Activated naive CD4-positive, alpha-beta T cell treated with anti-CD3 and anti-CD28 coated beads, Interleukin-2, amount 50 U/mL, for 24 hours (primary cell): ENCODE data around the gene PARVG.

Experiments used
- H3K27ac Mint-ChIP-seq: one replicate; pipeline ENCODE4 v1.8.0; 2021; ENCODE audit warnings: mild to moderate bottlenecking, mixed read lengths
- H3K27me3 Mint-ChIP-seq: one replicate; pipeline ENCODE4 v1.8.0; 2021; ENCODE audit warnings: mixed read lengths
- H3K36me3 Mint-ChIP-seq: one replicate; pipeline ENCODE4 v1.8.0; 2021; ENCODE audit warnings: mixed read lengths
- H3K4me1 Mint-ChIP-seq: one replicate; pipeline ENCODE4 v1.8.0; 2021; ENCODE audit warnings: mixed read lengths
- H3K4me3 Mint-ChIP-seq: one replicate; pipeline ENCODE4 v1.8.0; 2021; ENCODE audit warnings: mild to moderate bottlenecking, mixed read lengths
- H3K9me3 Mint-ChIP-seq: one replicate; pipeline ENCODE4 v1.8.0; 2021; ENCODE audit warnings: mixed read lengths

PARVG gene

DNA sequence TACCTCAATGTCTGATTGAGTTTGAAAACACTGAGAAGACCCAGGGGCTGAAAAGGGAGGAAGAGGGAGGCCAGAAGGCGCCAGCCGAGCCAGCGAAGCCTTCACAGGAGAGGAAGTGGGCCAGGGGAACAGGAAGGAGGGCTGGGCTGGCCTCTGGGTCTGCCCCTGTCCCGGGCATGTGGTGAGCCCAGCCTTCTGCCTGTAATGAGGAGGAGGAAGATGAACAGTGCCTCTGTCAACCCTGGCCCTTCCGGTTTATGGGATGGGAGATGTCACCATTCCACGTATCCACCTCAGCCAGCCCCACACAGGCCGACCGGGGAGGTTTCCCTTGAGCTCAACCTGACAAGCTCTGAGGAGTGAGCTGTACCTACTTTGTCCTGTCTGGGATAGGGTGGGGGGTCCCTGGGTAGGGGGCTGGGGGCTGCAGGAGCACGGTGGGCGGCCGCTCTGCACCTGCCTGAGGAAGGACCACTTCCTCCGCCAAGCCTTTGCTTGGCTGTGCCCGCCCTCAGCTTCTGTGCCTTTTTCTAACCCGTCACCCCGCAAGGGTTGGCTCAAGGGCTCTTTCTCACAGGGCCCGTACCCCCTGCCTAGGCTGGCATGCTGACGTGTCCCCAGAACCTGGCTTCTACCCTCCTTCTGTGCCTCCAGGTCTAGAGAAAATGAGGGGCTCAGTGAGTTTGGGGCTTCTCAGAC, 2.0 kb downstream of the PARVG start:
- Mint-ChIP-seq H3K36me3 (peaks cover 2% of the 10 kb centered on the region), H3K9me3 (no peaks in the 10 kb centered on the region), H3K4me1 (peaks cover 36% of the 10 kb centered on the region), H3K27me3 (no peaks in the 10 kb centered on the region), H3K27ac (peak overlapping the region; percentile 96), H3K4me3 (peak overlapping the region; percentile 90)

DNA sequence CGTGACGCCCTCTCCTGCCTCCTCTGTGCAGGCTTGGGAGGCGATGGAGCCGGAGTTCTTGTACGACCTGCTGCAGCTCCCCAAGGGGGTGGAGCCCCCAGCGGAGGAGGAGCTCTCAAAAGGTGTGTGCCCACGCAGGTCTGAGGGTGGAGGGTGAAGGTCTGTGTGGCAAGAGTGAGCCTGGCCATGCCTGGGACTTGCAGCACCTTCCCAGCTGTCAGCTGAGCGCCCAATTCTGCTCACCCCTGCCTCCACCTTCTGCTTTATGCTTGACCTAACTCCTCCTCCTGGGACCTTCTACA, 2.5 kb downstream of the PARVG start:
- Mint-ChIP-seq H3K36me3 (peaks cover 2% of the 10 kb centered on the region), H3K9me3 (no peaks in the 10 kb centered on the region), H3K4me1 (peaks cover 36% of the 10 kb centered on the region), H3K4me3 (peak overlapping the region; percentile 90), H3K27ac (peak overlapping the region; percentile 71), H3K27me3 (no peaks in the 10 kb centered on the region)

DNA sequence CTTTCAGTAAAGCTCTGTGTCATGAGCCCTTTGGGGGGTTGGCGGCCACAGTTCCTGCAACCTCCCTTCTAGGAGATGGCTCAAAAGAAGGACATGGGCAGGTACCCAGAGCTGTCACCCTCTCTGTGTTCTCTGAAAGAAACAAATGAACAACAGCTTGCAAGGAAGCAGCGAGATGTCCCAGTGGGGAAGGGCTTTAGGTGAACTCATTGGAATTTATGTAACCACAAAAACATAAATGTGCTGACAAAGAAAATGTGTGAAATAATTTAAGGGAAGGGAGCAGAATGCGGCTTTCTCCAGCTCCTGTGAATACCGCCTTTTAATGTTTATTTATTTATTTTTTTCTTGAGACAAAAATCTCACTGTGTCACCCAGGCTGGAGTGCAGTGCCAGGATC, 3.3 kb downstream of the PARVG start:
- Mint-ChIP-seq H3K4me3 (no peak overlapping the region), H3K27ac (no peak overlapping the region), H3K27me3 (no peaks in the 10 kb centered on the region), H3K9me3 (no peaks in the 10 kb centered on the region), H3K36me3 (peaks cover 2% of the 10 kb centered on the region), H3K4me1 (peaks cover 36% of the 10 kb centered on the region)

DNA sequence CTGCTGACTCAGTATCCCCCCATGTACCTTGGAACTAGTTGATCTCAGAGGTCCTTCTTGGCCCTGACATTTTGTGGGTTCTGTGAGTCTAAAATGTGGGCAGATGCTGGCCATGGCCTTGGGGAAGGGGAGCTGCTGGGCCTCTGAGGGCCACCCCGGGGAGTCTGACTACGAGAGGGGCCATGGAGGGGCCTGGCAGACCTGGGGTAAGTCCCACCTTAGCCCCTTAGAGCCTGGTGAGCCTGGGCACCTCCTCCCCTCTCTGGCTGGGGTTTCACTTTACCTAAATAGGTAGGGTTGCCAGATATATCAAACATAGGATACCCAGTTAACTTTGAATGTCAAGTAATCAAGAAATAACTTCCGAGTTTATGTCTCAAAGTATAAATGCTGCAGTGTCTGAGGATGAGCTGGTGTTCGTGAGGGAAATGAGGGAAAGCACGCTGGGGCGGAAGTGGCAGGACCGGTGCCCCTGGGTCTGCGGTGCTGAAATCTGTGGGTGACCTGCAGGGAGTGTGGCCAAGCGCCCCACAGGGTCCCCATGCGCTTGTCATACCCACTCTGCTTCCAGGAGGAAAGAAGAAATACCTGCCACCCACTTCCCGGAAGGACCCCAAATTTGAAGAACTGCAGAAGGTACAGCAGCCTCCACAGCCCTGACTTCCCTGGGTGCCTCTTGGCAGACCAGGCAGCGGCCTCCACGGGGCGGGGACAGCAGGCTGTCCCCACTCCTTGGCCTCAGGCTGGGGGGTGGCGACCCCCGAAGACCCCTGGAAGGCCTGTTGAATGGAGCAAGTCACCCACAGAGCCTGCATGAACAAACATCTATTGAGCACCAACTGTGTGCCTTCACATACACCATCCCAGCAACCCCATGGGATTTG, 4.8 kb downstream of the PARVG start:
- Mint-ChIP-seq H3K4me1 (peaks cover 31% of the 10 kb centered on the region), H3K36me3 (peaks cover 2% of the 10 kb centered on the region), H3K4me3 (peak overlapping the region; percentile 31)

DNA sequence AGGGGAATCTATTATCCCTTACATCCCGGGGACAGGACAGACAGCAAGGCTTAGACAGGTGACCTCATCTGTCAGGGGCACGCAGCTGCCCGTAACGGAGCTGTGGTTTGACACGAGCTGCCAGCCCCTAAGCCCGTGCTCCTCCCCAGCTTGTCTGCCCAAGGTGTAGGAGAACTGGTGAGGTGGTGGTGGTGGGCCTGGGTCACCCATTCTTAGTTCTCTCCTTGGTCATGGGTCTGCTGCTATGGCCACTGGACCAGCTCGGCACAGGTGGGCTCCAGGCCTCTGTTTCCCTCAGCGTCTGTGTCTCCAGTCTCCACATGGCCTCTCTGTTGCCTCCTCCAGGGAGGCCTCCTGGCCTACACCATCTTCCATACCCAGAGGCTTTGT, 5.4 kb downstream of the PARVG start:
- peaks cover 2% of the 10 kb centered on the region for H3K36me3 Mint-ChIP-seq
- H3K4me1 Mint-ChIP-seq: peaks cover 25% of the 10 kb centered on the region
- H3K27ac Mint-ChIP-seq: no peak overlapping the region
- H3K4me3 Mint-ChIP-seq: no peak overlapping the region
- no peaks in the 10 kb centered on the region for H3K27me3 Mint-ChIP-seq
- no peaks in the 10 kb centered on the region for H3K9me3 Mint-ChIP-seq

More for the DNA sequence above, 4.8 kb downstream of the PARVG start:
- no peak overlapping the region for H3K27ac Mint-ChIP-seq
- H3K9me3 Mint-ChIP-seq: no peaks in the 10 kb centered on the region
- no peaks in the 10 kb centered on the region for H3K27me3 Mint-ChIP-seq

DNA sequence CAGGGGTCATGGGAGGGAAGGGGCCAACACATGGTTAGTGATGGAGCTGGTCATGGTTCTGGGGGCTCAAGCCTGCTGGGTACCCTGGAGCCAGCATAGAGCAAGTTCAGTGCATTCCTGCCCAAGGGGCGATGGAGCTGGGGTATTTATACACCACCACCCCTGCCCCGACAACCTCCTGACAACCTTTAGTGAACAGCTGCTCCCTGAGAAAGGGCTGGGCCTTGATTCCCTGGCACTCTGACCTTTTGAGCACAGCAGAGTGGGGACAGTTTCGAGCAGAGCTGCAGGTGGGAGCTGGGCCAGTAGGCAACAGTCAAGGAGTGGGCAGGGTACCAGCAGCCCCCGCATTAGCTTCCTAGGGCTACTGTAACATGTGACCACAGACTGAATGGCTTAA, 6.0 kb downstream of the PARVG start:
- Mint-ChIP-seq H3K4me1 (peaks cover 28% of the 10 kb centered on the region), H3K27me3 (no peaks in the 10 kb centered on the region), H3K27ac (no peak overlapping the region), H3K36me3 (peaks cover 2% of the 10 kb centered on the region), H3K4me3 (no peak overlapping the region), H3K9me3 (no peaks in the 10 kb centered on the region)

DNA sequence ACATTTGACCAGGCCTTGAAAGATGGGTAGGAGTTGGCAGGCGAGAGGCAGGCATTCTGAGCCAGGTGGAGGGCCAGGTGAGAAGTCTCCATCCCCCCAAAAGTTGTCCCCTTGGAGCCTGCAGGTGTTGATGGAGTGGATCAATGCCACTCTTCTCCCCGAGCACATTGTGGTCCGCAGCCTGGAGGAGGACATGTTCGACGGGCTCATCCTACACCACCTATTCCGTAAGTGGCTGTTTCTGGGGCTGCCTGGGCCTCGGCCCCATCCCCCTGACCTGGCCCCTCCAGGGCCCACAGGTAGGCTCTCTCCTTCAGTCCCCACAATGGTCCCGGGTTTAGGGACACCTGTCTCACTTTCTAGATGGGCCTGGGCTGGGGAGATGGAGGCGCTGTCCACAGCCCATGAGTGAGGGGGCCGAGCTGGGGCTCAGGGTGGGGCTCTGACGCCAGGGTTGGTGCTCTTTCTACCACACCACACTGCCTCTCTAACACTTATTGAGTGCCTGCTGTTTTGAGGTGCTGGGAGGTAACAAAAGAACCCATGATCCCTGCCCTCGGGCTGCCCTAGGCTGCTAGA, 7.0 kb downstream of the PARVG start:
- Mint-ChIP-seq H3K27ac (no peak overlapping the region), H3K36me3 (peaks cover 2% of the 10 kb centered on the region), H3K27me3 (no peaks in the 10 kb centered on the region), H3K4me3 (no peak overlapping the region), H3K4me1 (peaks cover 26% of the 10 kb centered on the region), H3K9me3 (no peaks in the 10 kb centered on the region)

DNA sequence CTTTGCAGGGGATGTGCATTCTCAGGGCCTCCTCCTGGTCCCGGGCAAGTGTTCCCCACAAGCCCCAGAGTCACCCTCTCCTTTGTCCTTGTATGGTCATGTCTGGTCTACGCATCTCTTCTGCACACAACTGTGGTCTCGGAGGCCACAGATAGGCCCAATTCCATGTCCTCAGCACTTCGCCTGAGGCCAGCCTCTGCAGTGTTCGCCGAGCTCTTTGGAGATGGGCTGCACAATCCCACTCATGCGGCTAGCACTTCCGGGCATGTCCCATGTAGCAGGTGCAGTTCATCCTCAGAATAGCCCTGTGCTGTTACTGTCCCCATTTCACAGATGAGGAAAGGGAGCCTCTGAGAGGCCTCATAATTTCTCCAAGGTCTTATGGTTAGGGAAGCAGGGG, 7.6 kb downstream of the PARVG start:
- Mint-ChIP-seq H3K4me1 (peaks cover 27% of the 10 kb centered on the region), H3K27ac (no peak overlapping the region), H3K27me3 (no peaks in the 10 kb centered on the region), H3K9me3 (no peaks in the 10 kb centered on the region), H3K4me3 (no peak overlapping the region), H3K36me3 (peaks cover 2% of the 10 kb centered on the region)

DNA sequence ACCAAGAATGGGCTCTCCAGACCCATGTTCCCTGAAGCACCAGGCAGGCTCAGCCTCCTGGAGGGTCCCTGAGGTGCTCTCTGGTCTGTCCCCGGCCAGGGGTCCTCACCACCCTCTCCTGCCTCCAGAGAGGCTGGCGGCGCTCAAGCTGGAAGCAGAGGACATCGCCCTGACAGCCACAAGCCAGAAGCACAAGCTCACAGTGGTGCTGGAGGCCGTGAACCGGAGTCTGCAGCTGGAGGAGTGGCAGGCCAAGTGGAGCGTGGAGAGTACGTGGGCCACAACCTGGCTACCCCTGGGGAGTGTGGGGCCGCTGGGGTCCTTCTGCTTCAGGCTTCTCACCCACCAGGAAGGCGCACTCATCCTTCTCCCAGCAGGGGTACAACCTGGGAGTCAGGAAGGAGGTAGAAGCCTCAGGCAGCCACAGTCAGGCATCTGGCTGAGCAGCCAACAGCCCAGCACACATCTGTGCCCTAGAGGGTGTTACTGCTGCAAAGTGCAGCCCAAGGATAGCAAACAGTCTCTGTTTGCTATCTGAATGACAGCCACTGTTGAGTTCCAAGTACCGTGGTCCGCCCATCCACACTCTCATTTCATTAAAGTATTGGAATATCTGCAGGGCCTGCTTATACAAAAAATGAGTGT, 8.4 kb downstream of the PARVG start:
- H3K4me1 Mint-ChIP-seq: peaks cover 27% of the 10 kb centered on the region
- no peaks in the 10 kb centered on the region for H3K9me3 Mint-ChIP-seq
- no peak overlapping the region for H3K4me3 Mint-ChIP-seq
- no peaks in the 10 kb centered on the region for H3K27me3 Mint-ChIP-seq
- H3K27ac Mint-ChIP-seq: no peak overlapping the region
- peaks cover 4% of the 10 kb centered on the region for H3K36me3 Mint-ChIP-seq

DNA sequence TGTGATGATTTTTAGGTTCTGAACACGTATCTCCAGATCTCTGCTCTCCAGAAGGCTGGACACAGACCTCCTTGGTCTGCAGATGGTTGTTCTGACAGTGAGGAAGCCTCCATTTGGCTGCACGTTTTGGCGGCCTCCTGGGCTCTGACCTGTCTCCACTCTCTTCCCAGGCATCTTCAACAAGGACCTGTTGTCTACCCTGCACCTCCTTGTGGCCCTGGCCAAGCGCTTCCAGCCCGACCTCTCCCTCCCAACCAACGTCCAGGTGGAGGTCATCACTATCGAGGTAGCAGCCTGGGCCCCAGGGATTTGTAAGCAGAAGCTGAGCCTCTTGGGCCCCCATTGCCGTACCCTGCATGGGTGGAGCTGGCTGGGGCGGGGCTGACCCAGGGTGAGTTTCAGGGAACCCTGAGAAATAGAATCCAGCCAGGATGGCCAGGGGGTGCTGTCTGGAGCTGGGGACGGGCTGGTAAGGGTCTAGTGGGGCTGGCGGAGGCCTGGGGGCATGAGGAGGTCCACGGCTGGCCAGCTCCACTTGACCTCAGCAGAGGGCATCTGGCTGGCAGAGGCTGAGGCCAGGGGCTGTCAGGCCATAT, 9.8 kb downstream of the PARVG start:
- H3K27ac Mint-ChIP-seq: no peak overlapping the region
- no peaks in the 10 kb centered on the region for H3K27me3 Mint-ChIP-seq
- no peaks in the 10 kb centered on the region for H3K9me3 Mint-ChIP-seq
- H3K4me3 Mint-ChIP-seq: no peak overlapping the region
- H3K36me3 Mint-ChIP-seq: peaks cover 9% of the 10 kb centered on the region
- H3K4me1 Mint-ChIP-seq: peaks cover 31% of the 10 kb centered on the region

DNA sequence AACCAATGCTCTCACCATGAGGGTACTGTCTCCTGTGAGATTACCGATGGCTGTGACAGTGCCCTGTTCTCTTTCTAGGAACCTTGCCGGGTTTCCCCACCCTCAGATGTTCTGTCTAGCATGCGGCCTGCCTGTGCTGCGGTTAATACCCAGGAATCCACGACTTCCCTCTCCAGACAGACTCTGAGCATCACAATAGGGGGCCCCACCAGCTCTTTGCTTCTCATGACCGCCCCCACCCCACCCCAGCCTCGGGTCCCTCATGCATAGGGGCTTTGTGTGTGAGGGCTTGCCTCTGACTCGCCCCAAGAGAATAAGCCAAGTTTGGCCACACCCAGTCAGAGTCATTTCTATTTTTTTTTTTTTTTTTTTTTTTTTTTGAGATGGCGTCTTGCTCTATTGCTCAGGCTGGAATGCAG, 10.3 kb downstream of the PARVG start:
- H3K27ac Mint-ChIP-seq: no peak overlapping the region
- H3K4me3 Mint-ChIP-seq: no peak overlapping the region
- H3K36me3 Mint-ChIP-seq: peaks cover 9% of the 10 kb centered on the region
- H3K4me1 Mint-ChIP-seq: peaks cover 31% of the 10 kb centered on the region
- no peaks in the 10 kb centered on the region for H3K9me3 Mint-ChIP-seq
- H3K27me3 Mint-ChIP-seq: no peaks in the 10 kb centered on the region

DNA sequence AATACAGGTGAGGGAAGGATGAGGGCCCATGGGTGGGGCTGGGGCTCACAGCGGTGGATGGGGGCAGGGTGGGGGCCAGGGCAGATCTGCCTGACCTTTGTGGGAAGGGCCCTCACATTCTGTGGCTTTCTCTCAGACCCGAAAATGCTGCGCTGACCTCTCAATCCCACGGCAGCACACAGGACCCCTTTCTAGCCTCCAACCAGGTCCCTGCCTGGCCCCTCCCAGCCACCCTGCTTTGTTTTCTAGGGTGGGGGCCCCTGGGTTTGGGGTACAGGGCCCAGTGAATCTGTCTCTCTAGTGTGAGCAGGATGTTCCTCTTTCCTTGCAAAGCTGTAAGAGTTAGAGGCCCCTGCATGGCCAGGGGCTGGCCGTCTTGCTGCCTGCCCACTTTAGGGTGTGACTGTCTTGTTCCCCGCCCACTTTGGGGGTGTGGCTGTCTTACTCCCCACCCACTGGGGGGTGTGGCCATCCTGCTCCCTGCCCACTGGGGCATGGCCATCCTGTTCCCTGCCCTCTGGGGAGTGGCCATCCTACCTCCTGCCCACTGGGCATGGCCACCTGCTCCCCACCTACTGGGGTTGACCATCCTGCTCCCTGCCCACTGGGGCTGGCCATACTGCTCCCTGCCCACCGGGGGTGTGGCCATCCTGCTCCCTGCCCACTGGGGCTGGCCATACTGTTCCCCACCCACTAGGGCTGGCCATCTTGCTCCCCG, 11.5 kb downstream of the PARVG start:
- Mint-ChIP-seq H3K27ac (no peak overlapping the region), H3K4me3 (no peak overlapping the region), H3K4me1 (peaks cover 31% of the 10 kb centered on the region), H3K36me3 (peaks cover 9% of the 10 kb centered on the region), H3K9me3 (no peaks in the 10 kb centered on the region), H3K27me3 (no peaks in the 10 kb centered on the region)

DNA sequence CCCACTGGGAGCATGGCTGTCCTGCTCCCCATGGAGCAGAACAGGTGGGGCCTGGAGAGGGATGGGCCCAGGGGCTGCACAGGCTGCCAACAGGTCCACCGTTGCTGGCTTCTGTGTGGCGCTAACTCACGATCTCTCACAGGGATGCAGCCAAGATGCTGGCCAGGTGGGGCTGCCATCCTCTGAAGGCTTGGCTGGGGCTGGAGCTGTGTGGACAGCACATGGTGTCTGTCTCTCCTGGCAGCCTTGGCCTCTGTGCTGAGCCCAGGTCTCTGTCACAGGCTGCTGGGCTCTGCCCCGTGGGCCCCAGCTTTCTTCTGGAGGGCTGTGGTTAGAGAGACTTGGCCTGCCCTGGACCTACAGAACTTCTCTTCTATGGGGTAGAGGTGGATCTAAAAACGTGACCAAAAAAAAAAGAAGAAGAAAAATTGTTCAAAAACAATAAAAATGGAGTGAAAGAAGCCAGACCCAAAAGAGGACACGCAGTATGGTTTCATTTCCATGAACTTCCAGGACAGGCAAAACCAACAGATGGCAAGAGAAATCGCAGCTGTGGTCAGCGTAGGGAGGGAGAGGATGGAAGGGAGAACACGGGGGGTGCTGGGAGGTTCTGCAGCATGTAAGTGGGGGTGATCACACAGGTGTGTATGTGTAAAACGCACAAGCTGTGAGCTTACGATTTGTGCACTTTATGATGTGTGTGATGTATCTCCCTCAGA, 12.2 kb downstream of the PARVG start:
- no peaks in the 10 kb centered on the region for H3K27me3 Mint-ChIP-seq
- H3K4me3 Mint-ChIP-seq: peak overlapping the region; percentile 47
- H3K36me3 Mint-ChIP-seq: peaks cover 11% of the 10 kb centered on the region
- H3K4me1 Mint-ChIP-seq: peaks cover 31% of the 10 kb centered on the region
- H3K9me3 Mint-ChIP-seq: no peaks in the 10 kb centered on the region
- peak overlapping the region; percentile 47 for H3K27ac Mint-ChIP-seq

DNA sequence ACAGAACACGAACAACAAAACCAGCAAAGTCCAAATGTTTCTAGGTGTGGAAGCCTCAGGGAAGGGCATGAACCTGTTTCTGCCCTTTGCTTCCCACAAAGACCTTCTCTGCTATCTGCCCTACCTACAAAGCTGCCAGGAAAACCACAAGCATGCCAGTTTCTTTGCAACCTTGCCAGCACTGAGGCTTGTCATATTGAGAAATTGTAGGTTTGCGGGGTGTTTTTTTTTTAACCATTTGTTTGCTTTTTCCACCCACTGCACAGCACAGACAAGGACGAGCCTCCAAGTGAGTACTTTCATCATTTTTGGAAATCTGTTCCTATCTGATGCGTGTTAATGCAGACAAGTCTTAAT, 12.8 kb downstream of the PARVG start:
- H3K9me3 Mint-ChIP-seq: no peaks in the 10 kb centered on the region
- H3K27ac Mint-ChIP-seq: no peak overlapping the region
- peaks cover 31% of the 10 kb centered on the region for H3K4me1 Mint-ChIP-seq
- H3K4me3 Mint-ChIP-seq: peak overlapping the region; percentile 47
- peaks cover 14% of the 10 kb centered on the region for H3K36me3 Mint-ChIP-seq
- H3K27me3 Mint-ChIP-seq: no peaks in the 10 kb centered on the region
